ENCODE measurements around the gene ZNF92. TPM values are rescaled to one million over a fixed set of nuclear protein-coding genes. Genes with fewer than 3 reads are reported as not detected.
"Not testable (repeated sequence)": the region's sequence is repeated elsewhere in the genome, so short reads cannot be mapped to it uniquely, and the experiment has no call there.

Gene ZNF92
- total RNA-seq, 1 experiment from 2014 or later: 18.0 TPM

DNA sequence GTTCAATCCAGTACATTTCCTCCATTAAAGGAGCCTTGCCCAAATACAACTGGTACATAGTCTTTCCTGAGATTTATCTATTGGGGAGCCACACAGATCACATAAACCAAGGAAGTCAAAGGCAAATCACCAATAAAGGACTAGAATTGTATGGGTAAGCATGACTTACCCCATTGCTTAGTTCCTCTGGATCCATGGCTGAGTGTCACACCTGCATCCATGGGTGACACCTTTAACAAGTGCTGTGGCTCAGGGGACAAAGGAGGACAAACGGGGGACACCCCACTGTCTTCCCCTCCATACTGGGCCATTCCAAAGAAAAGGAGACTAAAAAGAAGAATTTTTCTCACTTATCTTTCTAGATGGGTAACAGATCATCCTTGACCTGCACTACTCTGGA lies 30.4 kb downstream of the ZNF92 start:
- no peaks in the 10 kb centered on the region for H3K27me3 ChIP-seq (replicated peaks; ENCODE audit: control insufficient read depth, insufficient read depth, low read length)
- no peak overlapping the region for H3K4me3 ChIP-seq (ENCODE audit: low read depth, low read length)
- no peaks in the 10 kb centered on the region for H3K36me3 ChIP-seq (ENCODE audit: control insufficient read depth, insufficient read depth, low read length)
- POLR2A ChIA-PET: interaction anchor here (0.6 kb wide), 1 partner anchor 18 kb away, joined by 9 read pairs; no protein-coding TSS in a partner anchor
- Mint-ChIP-seq H3K36me3 (ENCODE audit: insufficient read depth, unreplicated experiment) (peaks cover 38% of the 10 kb centered on the region), H3K27me3 (ENCODE audit: insufficient read depth, unreplicated experiment) (no peaks in the 10 kb centered on the region), H3K9me3 (ENCODE audit: unreplicated experiment) (peaks cover 23% of the 10 kb centered on the region), H3K4me1 (ENCODE audit: low read depth, unreplicated experiment) (no peaks in the 10 kb centered on the region), H3K4me3 (ENCODE audit: unreplicated experiment) (no peak overlapping the region), H3K27ac (ENCODE audit: unreplicated experiment) (no peak overlapping the region)
- no peak for DNase-seq
- peaks cover 33% of the 10 kb centered on the region for H3K9me3 ChIP-seq
- intact Hi-C loops (cut with micrococcal nuclease; ENCODE audit: unreplicated experiment): no loop called here
- no peaks in the 10 kb centered on the region for H3K4me1 ChIP-seq
- CTCF ChIA-PET: no interaction called here
- no TSS peak for BruUV-seq (replicated peaks)
- TF ChIP-seq, protein P1, sequence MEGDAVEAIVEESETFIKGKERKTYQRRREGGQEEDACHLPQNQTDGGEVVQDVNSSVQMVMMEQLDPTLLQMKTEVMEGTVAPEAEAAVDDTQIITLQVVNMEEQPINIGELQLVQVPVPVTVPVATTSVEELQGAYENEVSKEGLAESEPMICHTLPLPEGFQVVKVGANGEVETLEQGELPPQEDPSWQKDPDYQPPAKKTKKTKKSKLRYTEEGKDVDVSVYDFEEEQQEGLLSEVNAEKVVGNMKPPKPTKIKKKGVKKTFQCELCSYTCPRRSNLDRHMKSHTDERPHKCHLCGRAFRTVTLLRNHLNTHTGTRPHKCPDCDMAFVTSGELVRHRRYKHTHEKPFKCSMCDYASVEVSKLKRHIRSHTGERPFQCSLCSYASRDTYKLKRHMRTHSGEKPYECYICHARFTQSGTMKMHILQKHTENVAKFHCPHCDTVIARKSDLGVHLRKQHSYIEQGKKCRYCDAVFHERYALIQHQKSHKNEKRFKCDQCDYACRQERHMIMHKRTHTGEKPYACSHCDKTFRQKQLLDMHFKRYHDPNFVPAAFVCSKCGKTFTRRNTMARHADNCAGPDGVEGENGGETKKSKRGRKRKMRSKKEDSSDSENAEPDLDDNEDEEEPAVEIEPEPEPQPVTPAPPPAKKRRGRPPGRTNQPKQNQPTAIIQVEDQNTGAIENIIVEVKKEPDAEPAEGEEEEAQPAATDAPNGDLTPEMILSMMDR (IDR thresholded peaks at IDR 0.05; ENCODE audit: insufficient read depth in 1 of 2, low read depth in 1 of 2, low read length in 1 of 2, severe bottlenecking in 1 of 2, unreplicated experiment in 1 of 2): no peak

DNA sequence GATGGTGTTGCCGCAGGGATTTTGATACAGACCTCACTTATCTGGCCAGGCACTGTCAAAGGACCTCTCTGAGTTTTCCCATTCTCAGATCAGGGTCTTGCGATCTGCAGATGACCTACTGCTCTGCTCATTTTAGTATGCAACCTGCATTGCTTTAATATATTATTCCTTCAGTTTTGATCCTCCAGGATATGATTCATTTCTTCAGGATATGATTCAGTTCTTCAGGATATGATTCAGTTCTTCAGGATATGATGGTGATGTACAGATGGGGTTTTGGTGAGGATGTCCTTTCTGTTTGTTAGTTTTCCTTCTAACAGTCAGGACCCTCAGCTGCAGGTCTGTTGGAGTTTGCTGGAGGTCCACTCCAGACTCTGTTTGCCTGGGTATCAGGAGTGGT lies 33.1 kb downstream of the ZNF92 start:
- H3K4me3 ChIP-seq (ENCODE audit: low read depth, low read length); H3K36me3 ChIP-seq (ENCODE audit: control insufficient read depth, insufficient read depth, low read length); H3K4me1 ChIP-seq; H3K27me3 Mint-ChIP-seq (ENCODE audit: insufficient read depth, unreplicated experiment); DNase-seq; H3K4me3 Mint-ChIP-seq (ENCODE audit: unreplicated experiment); H3K27ac Mint-ChIP-seq (ENCODE audit: unreplicated experiment); CTCF ChIA-PET; intact Hi-C loops (cut with micrococcal nuclease; ENCODE audit: unreplicated experiment); BruUV-seq (replicated peaks); H3K4me1 Mint-ChIP-seq (ENCODE audit: low read depth, unreplicated experiment); POLR2A ChIA-PET; H3K27me3 ChIP-seq (replicated peaks; ENCODE audit: control insufficient read depth, insufficient read depth, low read length): not testable (repeated sequence)
- H3K9me3 Mint-ChIP-seq (ENCODE audit: unreplicated experiment): peaks cover 23% of the 10 kb centered on the region
- H3K36me3 Mint-ChIP-seq (ENCODE audit: insufficient read depth, unreplicated experiment): peaks cover 19% of the 10 kb centered on the region
- peaks cover 23% of the 10 kb centered on the region for H3K9me3 ChIP-seq

DNA sequence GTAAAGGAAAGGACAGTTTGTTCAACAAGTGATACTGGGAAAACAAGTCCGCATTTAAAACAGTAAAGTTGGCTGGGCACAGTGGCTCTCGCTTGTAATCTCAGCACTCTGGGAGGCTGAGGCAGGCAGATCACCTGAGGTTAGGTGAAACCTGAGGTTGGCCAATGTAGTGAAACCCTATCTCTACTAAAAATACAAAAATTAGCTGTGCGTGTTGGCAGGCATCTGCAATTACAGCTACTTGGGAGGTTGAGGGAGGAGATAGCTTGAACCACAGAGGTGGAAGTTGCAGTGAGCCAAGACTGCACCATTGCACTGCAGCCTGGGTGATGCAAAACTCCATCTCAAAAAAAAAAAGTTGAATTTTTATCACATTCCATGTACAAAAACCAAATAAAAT lies 35.7 kb downstream of the ZNF92 start:
- peaks cover 11% of the 10 kb centered on the region; the same call in 1 of the 2 replicates for H3K9me3 ChIP-seq
- H3K4me3 ChIP-seq (ENCODE audit: low read depth, low read length): no peak overlapping the region
- Mint-ChIP-seq H3K36me3 (ENCODE audit: insufficient read depth, unreplicated experiment) (peaks cover 6% of the 10 kb centered on the region), H3K27ac (ENCODE audit: unreplicated experiment) (no peak overlapping the region), H3K27me3 (ENCODE audit: insufficient read depth, unreplicated experiment) (no peaks in the 10 kb centered on the region), H3K9me3 (ENCODE audit: unreplicated experiment) (peaks cover 15% of the 10 kb centered on the region), H3K4me1 (ENCODE audit: low read depth, unreplicated experiment) (no peaks in the 10 kb centered on the region), H3K4me3 (ENCODE audit: unreplicated experiment) (no peak overlapping the region)
- no peaks in the 10 kb centered on the region for H3K36me3 ChIP-seq (ENCODE audit: control insufficient read depth, insufficient read depth, low read length)
- ChIA-PET CTCF (no interaction called here), POLR2A (no interaction called here)
- DNase-seq: no peak
- no peaks in the 10 kb centered on the region for H3K4me1 ChIP-seq
- no peaks in the 10 kb centered on the region for H3K27me3 ChIP-seq (replicated peaks; ENCODE audit: control insufficient read depth, insufficient read depth, low read length)
- BruUV-seq (replicated peaks): no TSS peak
- intact Hi-C loops (cut with micrococcal nuclease; ENCODE audit: unreplicated experiment): no loop called here
- TF ChIP-seq, protein P1 (IDR thresholded peaks at IDR 0.05; ENCODE audit: insufficient read depth in 1 of 2, low read depth in 1 of 2, low read length in 1 of 2, severe bottlenecking in 1 of 2, unreplicated experiment in 1 of 2): no peak

DNA sequence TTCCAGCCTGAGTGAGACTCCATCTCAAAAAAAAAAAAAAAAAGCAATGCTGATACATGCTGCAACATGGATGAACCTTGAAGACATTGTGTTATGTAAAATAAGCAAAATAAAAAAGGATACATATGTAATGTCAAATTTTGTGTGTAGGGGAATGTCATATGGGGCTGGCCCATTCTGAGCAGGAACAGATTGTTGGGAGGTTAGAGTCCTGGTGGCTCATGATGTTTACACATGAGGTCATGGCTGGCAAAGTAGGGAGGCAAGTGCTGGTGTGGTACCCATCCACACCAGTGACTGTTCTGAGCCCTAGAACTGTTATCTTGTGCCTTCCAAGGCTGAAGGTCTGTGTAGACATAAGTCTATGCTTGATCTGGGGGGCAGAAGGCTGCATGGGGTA lies 37.6 kb downstream of the ZNF92 start:
- Mint-ChIP-seq H3K4me1 (ENCODE audit: low read depth, unreplicated experiment) (no peaks in the 10 kb centered on the region), H3K36me3 (ENCODE audit: insufficient read depth, unreplicated experiment) (no peaks in the 10 kb centered on the region), H3K27ac (ENCODE audit: unreplicated experiment) (no peak overlapping the region), H3K4me3 (ENCODE audit: unreplicated experiment) (no peak overlapping the region), H3K27me3 (ENCODE audit: insufficient read depth, unreplicated experiment) (peaks cover 3% of the 10 kb centered on the region), H3K9me3 (ENCODE audit: unreplicated experiment) (no peaks in the 10 kb centered on the region)
- ChIA-PET POLR2A (no interaction called here), CTCF (no interaction called here)
- Histone ChIP-seq H3K9me3 (peaks cover 5% of the 10 kb centered on the region; the same call in 1 of the 2 replicates), H3K4me1 (no peaks in the 10 kb centered on the region), H3K27me3 (replicated peaks; ENCODE audit: control insufficient read depth, insufficient read depth, low read length) (no peaks in the 10 kb centered on the region), H3K36me3 (ENCODE audit: control insufficient read depth, insufficient read depth, low read length) (no peaks in the 10 kb centered on the region), H3K4me3 (ENCODE audit: low read depth, low read length) (no peak overlapping the region)
- BruUV-seq (replicated peaks): no TSS peak
- TF ChIP-seq, protein P1 (IDR thresholded peaks at IDR 0.05; ENCODE audit: insufficient read depth in 1 of 2, low read depth in 1 of 2, low read length in 1 of 2, severe bottlenecking in 1 of 2, unreplicated experiment in 1 of 2): no peak
- intact Hi-C loops (cut with micrococcal nuclease; ENCODE audit: unreplicated experiment): no loop called here
- no peak for DNase-seq
